Activated CD4-positive, alpha-beta T cell treated with anti-CD3 and anti-CD28 coated beads, Interleukin-2, amount 50 U/mL, for 48 hours (primary cell): ENCODE measurements around the gene NT5C.
"Not testable (repeated sequence)": the region's sequence is repeated elsewhere in the genome, so short reads cannot be mapped to it uniquely, and the experiment has no call there.

Experiments used
- DNase-seq, 2 experiments: peaks; one replicate each; pipeline ENCODE4 v3.0.0-alpha.2; 2020

Gene NT5C

GRCh38 chr17:75131278-75132017 is at the start of gene NT5C:
NT5C (minus strand) TSS chr17:75131742; CDS start chr17:75131707, 35 bp downstream.
- peak; percentile 81 to 84 for DNase-seq

GRCh38 chr17:75181110-75181509 is 49.6 kb upstream of the NT5C start:
- DNase-seq: no peak

- DNase-seq: no peak
Measured at GRCh38 chr17:75178453-75178852, 46.9 kb upstream of the NT5C start.

GRCh38 chr17:75176625-75177024 is 45.1 kb upstream of the NT5C start:
- DNase-seq: no peak

GRCh38 chr17:75174996-75175395 is 43.5 kb upstream of the NT5C start:
- DNase-seq: no peak

- DNase-seq: no peak
Measured at GRCh38 chr17:75173526-75173925, 42.0 kb upstream of the NT5C start.

- DNase-seq: no peak
Measured at GRCh38 chr17:75168998-75169397, 37.5 kb upstream of the NT5C start.

- not testable (repeated sequence) for DNase-seq
Measured at GRCh38 chr17:75164606-75165005, 33.1 kb upstream of the NT5C start.

- no peak for DNase-seq
Measured at GRCh38 chr17:75163074-75163473, 31.5 kb upstream of the NT5C start.

GRCh38 chr17:75160211-75160610 is 28.7 kb upstream of the NT5C start:
- no peak for DNase-seq

GRCh38 chr17:75159196-75160031 is 27.9 kb upstream of the NT5C start:
- no peak for DNase-seq

- not testable (repeated sequence) for DNase-seq
Measured at GRCh38 chr17:75158480-75158879, 26.9 kb upstream of the NT5C start.

- no peak for DNase-seq
Measured at GRCh38 chr17:75155191-75155601, 23.7 kb upstream of the NT5C start.

- DNase-seq: peak; percentile 98 to 99
Measured at GRCh38 chr17:75154195-75155106, 22.9 kb upstream of the NT5C start, which contains the start of gene JPT1. JPT1 (minus strand) TSS chr17:75154512; CDS start chr17:75154397, 115 bp downstream.

- peak; percentile 46 to 50 for DNase-seq
Measured at GRCh38 chr17:75153780-75154194, 22.2 kb upstream of the NT5C start.

GRCh38 chr17:75152922-75153779 is 21.6 kb upstream of the NT5C start:
- DNase-seq: peak; percentile 41 to 58

GRCh38 chr17:75152523-75152921 is 21.0 kb upstream of the NT5C start:
- DNase-seq: no peak

GRCh38 chr17:75151930-75152329 is 20.4 kb upstream of the NT5C start:
- DNase-seq: no peak

- DNase-seq: no peak
Measured at GRCh38 chr17:75147878-75148546, 16.5 kb upstream of the NT5C start.

- no peak for DNase-seq
Measured at GRCh38 chr17:75146592-75146991, 15.1 kb upstream of the NT5C start.

GRCh38 chr17:75144816-75145512 is 13.4 kb upstream of the NT5C start:
- no peak for DNase-seq
